GM20000 (cell line): Measurements from ENCODE around the gene TMEM87B.

Source experiments
- DNase-seq: peaks from one replicate; pipeline ENCODE4 v3.0.0; 2012; ENCODE audit warnings: low spot score
- CTCF ChIP-seq: IDR thresholded peaks from 2 replicates; pipeline ENCODE4 v1.5.1; 2012; ENCODE audit warnings: mild to moderate bottlenecking, control low read depth; ENCODE audit errors: extremely low read depth, missing control alignments

TMEM87B gene

GRCh38 chr2:112054847-112055729 is at the start of gene TMEM87B:
TMEM87B (plus strand) TSS chr2:112055269; CDS start chr2:112055592, 323 bp downstream.
- TF ChIP-seq CTCF = no peak
- DNase-seq = peak; percentile 97

- DNase-seq = no peak
- TF ChIP-seq CTCF = no peak
Measured at GRCh38 chr2:112005406-112006075, 49.5 kb upstream of the TMEM87B start.

DNA sequence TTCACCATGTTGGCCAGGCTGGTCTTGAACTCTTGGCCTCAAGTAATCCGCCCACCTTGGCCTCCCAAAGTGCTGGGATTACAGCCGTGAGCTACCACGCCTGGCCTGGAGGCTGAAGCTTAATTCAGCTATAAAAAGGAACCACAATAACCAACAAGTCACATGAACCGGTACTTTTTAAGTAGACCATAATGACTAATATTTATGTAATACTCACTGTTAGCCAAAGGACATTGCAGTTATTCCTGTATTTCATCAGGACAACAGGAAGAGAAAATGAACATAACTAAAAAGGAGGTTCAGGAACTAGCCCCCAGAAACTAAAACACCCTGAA is 49.0 kb upstream of the TMEM87B start:
- no peak for DNase-seq
- no peak for TF ChIP-seq CTCF

DNA sequence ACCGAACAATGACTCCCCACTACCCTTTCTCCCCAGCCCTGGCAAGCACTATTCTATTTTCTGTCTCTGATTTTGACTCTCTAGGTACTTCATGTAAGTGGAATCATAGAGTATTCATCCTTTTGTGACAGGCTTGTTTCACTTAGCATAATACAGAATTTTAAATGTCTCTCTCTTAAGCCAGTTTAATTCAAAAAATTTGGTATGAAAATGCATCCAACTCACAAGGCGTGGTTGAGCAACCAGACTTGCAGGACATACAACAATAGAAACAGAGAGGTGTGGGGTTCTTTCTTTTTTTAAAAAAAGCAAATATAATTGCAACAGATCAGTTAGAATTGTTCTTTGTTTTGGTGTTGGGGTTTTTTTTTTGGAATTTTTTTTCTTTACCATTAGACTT is 47.6 kb upstream of the TMEM87B start:
- DNase-seq = no peak
- TF ChIP-seq CTCF = no peak

- TF ChIP-seq CTCF = no peak
- no peak for DNase-seq
Measured at GRCh38 chr2:112008910-112009485, 46.1 kb upstream of the TMEM87B start.

DNA sequence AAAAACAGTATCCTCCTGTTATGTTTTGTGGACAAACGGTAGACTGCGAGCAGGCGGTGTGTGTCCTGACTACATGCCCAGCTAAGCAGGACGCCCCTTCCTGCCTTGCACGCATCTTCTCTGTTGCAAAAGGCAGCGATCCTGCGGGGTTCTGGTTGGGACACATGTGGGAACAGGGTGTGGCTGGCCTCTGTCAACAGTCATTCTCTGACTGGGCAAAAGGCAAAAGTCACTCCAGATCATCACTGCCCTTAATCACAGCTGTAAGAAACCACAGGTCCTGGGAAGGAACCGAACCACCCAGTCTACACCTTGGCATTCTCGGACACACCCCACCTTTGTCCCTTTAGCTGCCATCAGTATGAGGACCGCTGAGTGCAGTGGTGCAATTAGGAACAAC is 44.3 kb upstream of the TMEM87B start:
- DNase-seq = no peak

More for the DNA sequence above, 44.3 kb upstream of the TMEM87B start:
- TF ChIP-seq CTCF = no peak
